Liver (tissue), 9 donors: ENCODE measurements around the gene ADCY4. TPM values are rescaled to one million over a fixed set of nuclear protein-coding genes. Genes with fewer than 3 reads are reported as not detected.

Experiments used
- DNase-seq: peaks from one replicate; pipeline ENCODE4 v3.0.0-alpha.2; 2017; ENCODE audit warnings: low spot score
- H3K27ac ChIP-seq, 2 donors: one replicate each; pipeline ENCODE4 v1.7.0; 2013; ENCODE audit warnings: inconsistent platforms in 2 of 2, low read length in 2 of 2, control low read depth in 1 of 2, low read depth in 1 of 2, mild to moderate bottlenecking in 1 of 2
- H3K27me3 ChIP-seq, 4 donors: one replicate each; pipeline versions ENCODE4 v1.6.1 to v1.7.0; 2013; ENCODE audit warnings: low read length in 3 of 4, inconsistent platforms in 1 of 4, mild to moderate bottlenecking in 1 of 4, moderate library complexity in 1 of 4; ENCODE audit not compliant: control insufficient read depth in 4 of 4, insufficient read depth in 4 of 4
- H3K36me3 ChIP-seq, 4 donors: one replicate each; pipeline versions ENCODE4 v1.6.1 to v1.7.0; 2013; ENCODE audit warnings: low read length in 3 of 4, mild to moderate bottlenecking in 3 of 4, low read depth in 1 of 4, moderate library complexity in 1 of 4; ENCODE audit not compliant: control insufficient read depth in 4 of 4, insufficient read depth in 3 of 4
- H3K4me1 ChIP-seq, 4 donors: one replicate each; pipeline versions ENCODE4 v1.6.1 to v1.7.0; 2013; ENCODE audit warnings: low read length in 3 of 4, mild to moderate bottlenecking in 3 of 4, moderate library complexity in 1 of 4; ENCODE audit not compliant: control insufficient read depth in 4 of 4, insufficient read depth in 4 of 4
- H3K4me3 ChIP-seq, 3 donors: one replicate each; pipeline versions ENCODE4 v1.6.1 to v1.7.0; 2013; ENCODE audit warnings: low read length in 3 of 3, control low read depth in 1 of 3, low read depth in 1 of 3, mild to moderate bottlenecking in 1 of 3
- H3K9ac ChIP-seq, 2 donors: one replicate each; pipeline ENCODE4 v1.7.0; 2013; ENCODE audit warnings: low read length in 2 of 2, mild to moderate bottlenecking in 2 of 2, moderate library complexity in 2 of 2, control low read depth in 1 of 2, low read depth in 1 of 2
- H3K9me3 ChIP-seq, 4 donors: one replicate each; pipeline versions ENCODE4 v1.6.1 to v1.7.0; 2013; ENCODE audit warnings: low read length in 3 of 4; ENCODE audit not compliant: control insufficient read depth in 4 of 4
- EGR1 ChIP-seq, 2 donors: IDR thresholded peaks; 2 replicates each; pipeline ENCODE4 v1.6.1; 2016 to 2018; ENCODE audit warnings: antibody characterized with exemption in 2 of 2, low read depth in 2 of 2
- FOXA1 ChIP-seq: IDR thresholded peaks from 2 replicates; pipeline ENCODE4 v1.6.1; 2016; ENCODE audit warnings: antibody characterized with exemption
- FOXA2 ChIP-seq: IDR thresholded peaks from 2 replicates; pipeline ENCODE4 v1.6.1; 2016; ENCODE audit warnings: antibody characterized with exemption
- GABPA ChIP-seq, 2 donors: IDR thresholded peaks in 1 of 2; conservative IDR thresholded peaks in 1 of 2; 2 replicates each; pipeline ENCODE4 v1.6.1; 2016; ENCODE audit warnings: antibody characterized with exemption in 2 of 2, mild to moderate bottlenecking in 1 of 2, moderate library complexity in 1 of 2
- HNF4A ChIP-seq, 2 donors: conservative IDR thresholded peaks; 2 replicates each; pipeline ENCODE4 v1.6.1; 2016; ENCODE audit warnings: antibody characterized with exemption in 2 of 2, mild to moderate bottlenecking in 2 of 2
- HNF4G ChIP-seq: IDR thresholded peaks from 2 replicates; pipeline ENCODE4 v1.6.1; 2016; ENCODE audit warnings: antibody characterized with exemption
- JUND ChIP-seq, 2 donors: IDR thresholded peaks; 2 replicates each; pipeline ENCODE4 v1.6.1; 2016; ENCODE audit warnings: antibody characterized with exemption in 2 of 2
- NR2F2 ChIP-seq: IDR thresholded peaks from 2 replicates; pipeline ENCODE4 v1.6.1; 2016; ENCODE audit warnings: antibody characterized with exemption
- RAD21 ChIP-seq, 2 donors: IDR thresholded peaks; 2 replicates each; pipeline ENCODE4 v1.6.1; 2016; ENCODE audit warnings: antibody characterized with exemption in 2 of 2, mild to moderate bottlenecking in 2 of 2
- RXRA ChIP-seq, 2 donors: IDR thresholded peaks; 2 replicates each; pipeline ENCODE4 v1.6.1; 2017 to 2018; ENCODE audit warnings: antibody characterized with exemption in 2 of 2, mild to moderate bottlenecking in 1 of 2
- SP1 ChIP-seq: IDR thresholded peaks from 2 replicates; pipeline ENCODE4 v1.6.1; 2018; ENCODE audit warnings: antibody characterized with exemption, mild to moderate bottlenecking
- TAF1 ChIP-seq: conservative IDR thresholded peaks from 2 replicates; pipeline ENCODE4 v1.6.1; 2016; ENCODE audit warnings: antibody characterized with exemption, mild to moderate bottlenecking
- YY1 ChIP-seq: IDR thresholded peaks from 2 replicates; pipeline ENCODE4 v1.6.1; 2016; ENCODE audit warnings: antibody characterized with exemption, mild to moderate bottlenecking
- WGBS: extraction: QIAGEN DNeasy Blood & Tissue Kit; methylation state at CpG from one replicate; pipeline ENCODE4 v1.1.7; 2013; 5-methylcytosine and 5-hydroxymethylcytosine counted together
- polyA plus RNA-seq, 2 donors: library from polyadenylated mRNA; stranded (reverse) in 1 of 2; unstranded in 1 of 2; fragments of 200-250 nt in 1 of 2; fragments of >200 nt in 1 of 2; fragmentation: Nextera tagmentation in 1 of 2; extraction: Ambion mirVana in 1 of 2; gene quantifications; one replicate each; pipeline versions ENCODE4 v1.2.1 to v1.2.3, GENCODE V29; 2013 to 2015
- total RNA-seq, 2 donors: library from RNA; depleted of rRNA; stranded (reverse); fragments of >200 nt; gene quantifications; one replicate each; pipeline ENCODE4 v1.2.3, GENCODE V29; 2014
- TF ChIP-seq, protein P1 (sequence below): fragments of 150-350 bp; IDR thresholded peaks from 2 replicates; pipeline ENCODE4 v1.5.1; 2017; ENCODE audit warnings: improper control_type of control experiment, low read depth, low read length; ENCODE audit not compliant: missing input control
- TF ChIP-seq, protein P2 (sequence below): IDR thresholded peaks from 2 replicates; pipeline ENCODE4 v1.6.1; 2016; ENCODE audit warnings: antibody characterized with exemption
- TF ChIP-seq, protein P3 (sequence below): IDR thresholded peaks from 2 replicates; pipeline ENCODE4 v1.6.1; 2016; ENCODE audit warnings: antibody characterized with exemption, mild to moderate bottlenecking
- donor health status: healthy.
- donor health status: healthy.
- donor health status: healthy.
- donor health status: healthy.
- donor health status: healthy.

Gene ADCY4
- total and polyA plus RNA-seq, 4 donors = 2.2 to 7.2 (median 4.0) TPM

DNA sequence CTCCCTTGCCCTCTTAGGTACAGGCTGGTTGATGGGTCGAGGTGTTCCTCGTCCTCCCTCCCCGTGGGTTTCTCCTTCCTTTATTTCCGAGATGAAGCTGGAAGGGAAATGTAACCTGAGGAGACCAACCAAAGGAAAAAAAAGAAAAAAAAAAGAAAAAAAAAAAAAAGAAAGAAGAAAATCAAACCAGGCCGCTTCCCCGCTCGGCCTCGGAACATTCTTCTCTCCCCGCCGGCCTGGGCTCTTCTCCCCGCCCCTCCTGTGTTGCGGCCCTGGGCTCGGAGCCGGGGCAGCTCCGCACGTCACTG lies 31.5 kb upstream of the ADCY4 start:
- no peak for DNase-seq

DNA sequence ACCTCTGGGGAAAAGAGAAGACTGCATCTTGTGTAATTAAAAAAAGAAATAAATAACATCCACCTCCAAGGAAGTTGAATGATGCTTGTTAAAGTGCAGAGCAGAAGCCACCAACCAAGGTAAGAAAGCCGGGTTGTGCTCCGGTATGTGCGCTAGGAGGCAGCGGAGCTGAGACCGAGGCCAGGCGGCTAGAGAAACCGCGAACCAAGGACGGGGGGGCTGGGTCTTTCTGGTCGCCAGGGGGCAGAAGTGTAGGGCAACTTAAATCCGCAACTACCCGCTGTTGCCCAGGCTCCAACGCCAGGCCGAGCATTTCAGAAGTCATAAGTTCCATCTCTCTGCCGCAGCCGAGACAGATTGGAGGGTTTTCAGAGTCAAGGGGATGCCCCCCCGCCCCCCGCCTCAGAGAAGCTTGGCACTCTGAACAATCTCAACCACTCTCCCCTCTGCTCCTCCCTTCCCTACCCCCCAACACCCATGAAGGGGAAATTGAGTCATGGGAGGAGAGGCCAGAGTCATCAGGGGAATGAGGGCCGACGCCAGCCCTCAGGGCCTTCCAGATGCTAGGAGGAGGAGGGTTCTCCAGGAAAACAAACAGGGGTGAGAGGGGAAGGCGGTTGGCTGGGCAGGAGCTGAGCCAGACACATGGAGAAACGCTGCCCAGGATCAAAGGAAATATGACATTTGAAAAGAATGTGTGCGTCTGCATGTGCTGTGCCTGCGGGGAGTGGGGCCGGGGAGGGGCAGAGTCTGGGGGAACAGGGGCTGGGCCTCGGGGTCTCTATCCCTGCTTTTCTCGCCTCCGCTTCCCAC lies 30.9 kb upstream of the ADCY4 start:
- Histone ChIP-seq H3K9me3 (no peaks in the 10 kb centered on the region), H3K27ac (peak overlapping the region; percentile 41 to 70), H3K9ac (peak overlapping the region in 1 of 2 donors; percentile 7), H3K27me3 (peaks cover 0 to 5% (median 0%) of the 10 kb centered on the region in 4 donors), H3K4me1 (peaks cover 0 to 5% (median 1%) of the 10 kb centered on the region in 4 donors), H3K4me3 (no peak overlapping the region), H3K36me3 (no peaks in the 10 kb centered on the region)
- DNase-seq = peak; percentile 79
- TF ChIP-seq RAD21 (IDR thresholded peaks at IDR 0.05) = peak; percentile 94 to 96
- TF ChIP-seq GABPA (IDR thresholded peaks at IDR 0.05 in 1 of 2, conservative IDR thresholded peaks at IDR 0.05 in 1 of 2) = no peak
- no peak for TF ChIP-seq FOXA2
- TF ChIP-seq HNF4A (conservative IDR thresholded peaks at IDR 0.05) = peak; percentile 10 to 35
- TF ChIP-seq, protein P1, sequence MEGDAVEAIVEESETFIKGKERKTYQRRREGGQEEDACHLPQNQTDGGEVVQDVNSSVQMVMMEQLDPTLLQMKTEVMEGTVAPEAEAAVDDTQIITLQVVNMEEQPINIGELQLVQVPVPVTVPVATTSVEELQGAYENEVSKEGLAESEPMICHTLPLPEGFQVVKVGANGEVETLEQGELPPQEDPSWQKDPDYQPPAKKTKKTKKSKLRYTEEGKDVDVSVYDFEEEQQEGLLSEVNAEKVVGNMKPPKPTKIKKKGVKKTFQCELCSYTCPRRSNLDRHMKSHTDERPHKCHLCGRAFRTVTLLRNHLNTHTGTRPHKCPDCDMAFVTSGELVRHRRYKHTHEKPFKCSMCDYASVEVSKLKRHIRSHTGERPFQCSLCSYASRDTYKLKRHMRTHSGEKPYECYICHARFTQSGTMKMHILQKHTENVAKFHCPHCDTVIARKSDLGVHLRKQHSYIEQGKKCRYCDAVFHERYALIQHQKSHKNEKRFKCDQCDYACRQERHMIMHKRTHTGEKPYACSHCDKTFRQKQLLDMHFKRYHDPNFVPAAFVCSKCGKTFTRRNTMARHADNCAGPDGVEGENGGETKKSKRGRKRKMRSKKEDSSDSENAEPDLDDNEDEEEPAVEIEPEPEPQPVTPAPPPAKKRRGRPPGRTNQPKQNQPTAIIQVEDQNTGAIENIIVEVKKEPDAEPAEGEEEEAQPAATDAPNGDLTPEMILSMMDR = peak; percentile 92
- TF ChIP-seq JUND (IDR thresholded peaks at IDR 0.05) = no peak
- TF ChIP-seq HNF4G = no peak
- TF ChIP-seq RXRA (IDR thresholded peaks at IDR 0.05) = peak; percentile 12 to 15
- peak; percentile 45 for TF ChIP-seq YY1
- no peak for TF ChIP-seq EGR1 (IDR thresholded peaks at IDR 0.05; ENCODE audit: low read depth in 2 of 2)
- no peak for TF ChIP-seq TAF1
- TF ChIP-seq, protein P2, sequence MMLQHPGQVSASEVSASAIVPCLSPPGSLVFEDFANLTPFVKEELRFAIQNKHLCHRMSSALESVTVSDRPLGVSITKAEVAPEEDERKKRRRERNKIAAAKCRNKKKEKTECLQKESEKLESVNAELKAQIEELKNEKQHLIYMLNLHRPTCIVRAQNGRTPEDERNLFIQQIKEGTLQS = no peak
- WGBS = 19% methylated on average over 28 of the region's 28 CpGs

More for the DNA sequence above, 31.5 kb upstream of the ADCY4 start:
- WGBS = 32% methylated on average over 16 of the region's 16 CpGs
- TF ChIP-seq YY1 (no peak), HNF4G (no peak), TAF1 (no peak), FOXA1 (no peak), GABPA (IDR thresholded peaks at IDR 0.05 in 1 of 2, conservative IDR thresholded peaks at IDR 0.05 in 1 of 2) (no peak)
- Histone ChIP-seq H3K9ac (peak overlapping the region in 1 of 2 donors; percentile 7), H3K4me3 (peak overlapping the region in 1 of 3 donors; percentile 31), H3K27me3 (peaks cover 0 to 5% (median 0%) of the 10 kb centered on the region in 4 donors), H3K27ac (peak overlapping the region; percentile 44 to 70), H3K9me3 (no peaks in the 10 kb centered on the region), H3K36me3 (no peaks in the 10 kb centered on the region), H3K4me1 (peaks cover 0 to 5% (median 1%) of the 10 kb centered on the region in 4 donors)

DNA sequence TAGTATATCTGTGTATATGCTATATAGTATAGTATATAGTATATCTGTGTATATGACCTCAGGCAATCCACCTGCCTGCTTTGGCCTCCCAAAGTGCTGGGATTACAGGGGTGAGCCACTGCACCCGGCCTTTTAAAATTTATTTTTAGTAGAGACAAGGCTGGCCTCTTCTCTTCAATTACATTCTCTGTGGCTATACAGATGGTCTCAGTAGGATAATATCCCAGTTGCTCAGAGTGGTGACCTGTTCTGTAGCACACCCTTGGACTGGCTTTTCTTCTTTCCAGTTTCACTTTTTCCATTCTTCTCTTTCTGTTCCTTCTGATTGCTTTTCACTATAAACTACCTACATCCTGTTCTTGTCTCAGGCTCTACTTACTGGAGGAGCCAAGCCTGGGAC lies 30.0 kb upstream of the ADCY4 start:
- H3K36me3 ChIP-seq = no peaks in the 10 kb centered on the region
- TF ChIP-seq, protein P2 = no peak
- TF ChIP-seq, protein P3, sequence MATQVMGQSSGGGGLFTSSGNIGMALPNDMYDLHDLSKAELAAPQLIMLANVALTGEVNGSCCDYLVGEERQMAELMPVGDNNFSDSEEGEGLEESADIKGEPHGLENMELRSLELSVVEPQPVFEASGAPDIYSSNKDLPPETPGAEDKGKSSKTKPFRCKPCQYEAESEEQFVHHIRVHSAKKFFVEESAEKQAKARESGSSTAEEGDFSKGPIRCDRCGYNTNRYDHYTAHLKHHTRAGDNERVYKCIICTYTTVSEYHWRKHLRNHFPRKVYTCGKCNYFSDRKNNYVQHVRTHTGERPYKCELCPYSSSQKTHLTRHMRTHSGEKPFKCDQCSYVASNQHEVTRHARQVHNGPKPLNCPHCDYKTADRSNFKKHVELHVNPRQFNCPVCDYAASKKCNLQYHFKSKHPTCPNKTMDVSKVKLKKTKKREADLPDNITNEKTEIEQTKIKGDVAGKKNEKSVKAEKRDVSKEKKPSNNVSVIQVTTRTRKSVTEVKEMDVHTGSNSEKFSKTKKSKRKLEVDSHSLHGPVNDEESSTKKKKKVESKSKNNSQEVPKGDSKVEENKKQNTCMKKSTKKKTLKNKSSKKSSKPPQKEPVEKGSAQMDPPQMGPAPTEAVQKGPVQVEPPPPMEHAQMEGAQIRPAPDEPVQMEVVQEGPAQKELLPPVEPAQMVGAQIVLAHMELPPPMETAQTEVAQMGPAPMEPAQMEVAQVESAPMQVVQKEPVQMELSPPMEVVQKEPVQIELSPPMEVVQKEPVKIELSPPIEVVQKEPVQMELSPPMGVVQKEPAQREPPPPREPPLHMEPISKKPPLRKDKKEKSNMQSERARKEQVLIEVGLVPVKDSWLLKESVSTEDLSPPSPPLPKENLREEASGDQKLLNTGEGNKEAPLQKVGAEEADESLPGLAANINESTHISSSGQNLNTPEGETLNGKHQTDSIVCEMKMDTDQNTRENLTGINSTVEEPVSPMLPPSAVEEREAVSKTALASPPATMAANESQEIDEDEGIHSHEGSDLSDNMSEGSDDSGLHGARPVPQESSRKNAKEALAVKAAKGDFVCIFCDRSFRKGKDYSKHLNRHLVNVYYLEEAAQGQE = no peak
- TF ChIP-seq FOXA2 (no peak), EGR1 (IDR thresholded peaks at IDR 0.05; ENCODE audit: low read depth in 2 of 2) (no peak), SP1 (no peak), HNF4A (conservative IDR thresholded peaks at IDR 0.05) (no peak), FOXA1 (no peak), JUND (IDR thresholded peaks at IDR 0.05) (no peak), NR2F2 (no peak), RXRA (IDR thresholded peaks at IDR 0.05) (no peak), YY1 (no peak), GABPA (IDR thresholded peaks at IDR 0.05 in 1 of 2, conservative IDR thresholded peaks at IDR 0.05 in 1 of 2) (no peak)
- TF ChIP-seq, protein P1 = no peak
- H3K4me3 ChIP-seq = no peak overlapping the region
- no peak overlapping the region for H3K9ac ChIP-seq
- H3K4me1 ChIP-seq = peaks cover 0 to 5% (median 1%) of the 10 kb centered on the region in 4 donors
- no peak overlapping the region for H3K27ac ChIP-seq
- H3K27me3 ChIP-seq = peaks cover 0 to 5% (median 0%) of the 10 kb centered on the region in 4 donors
- WGBS = 85% methylated on average over 1 of the region's 1 CpG
- no peaks in the 10 kb centered on the region for H3K9me3 ChIP-seq
- no peak for DNase-seq
